ENCODE data around the gene NMNAT1.
A peak's percentile ranks its signal among the peaks of the same experiment; 100 is the strongest.
"Not testable (repeated sequence)": the region's sequence is repeated elsewhere in the genome, so short reads cannot be mapped to it uniquely, and the experiment has no call there.

NMNAT1 gene

GRCh38 chr1:10022656-10023055 lies 79.4 kb downstream of the NMNAT1 start:
- H3K27ac ChIP-seq: no peak overlapping the region
- no peak for DNase-seq
- H3K4me3 ChIP-seq: no peak overlapping the region
- H3K9me3 ChIP-seq: no peaks in the 10 kb centered on the region
- H3K4me1 ChIP-seq: no peaks in the 10 kb centered on the region
- H3K27me3 ChIP-seq: no peaks in the 10 kb centered on the region
- H3K36me3 ChIP-seq: no peaks in the 10 kb centered on the region
- TF ChIP-seq, protein P1, sequence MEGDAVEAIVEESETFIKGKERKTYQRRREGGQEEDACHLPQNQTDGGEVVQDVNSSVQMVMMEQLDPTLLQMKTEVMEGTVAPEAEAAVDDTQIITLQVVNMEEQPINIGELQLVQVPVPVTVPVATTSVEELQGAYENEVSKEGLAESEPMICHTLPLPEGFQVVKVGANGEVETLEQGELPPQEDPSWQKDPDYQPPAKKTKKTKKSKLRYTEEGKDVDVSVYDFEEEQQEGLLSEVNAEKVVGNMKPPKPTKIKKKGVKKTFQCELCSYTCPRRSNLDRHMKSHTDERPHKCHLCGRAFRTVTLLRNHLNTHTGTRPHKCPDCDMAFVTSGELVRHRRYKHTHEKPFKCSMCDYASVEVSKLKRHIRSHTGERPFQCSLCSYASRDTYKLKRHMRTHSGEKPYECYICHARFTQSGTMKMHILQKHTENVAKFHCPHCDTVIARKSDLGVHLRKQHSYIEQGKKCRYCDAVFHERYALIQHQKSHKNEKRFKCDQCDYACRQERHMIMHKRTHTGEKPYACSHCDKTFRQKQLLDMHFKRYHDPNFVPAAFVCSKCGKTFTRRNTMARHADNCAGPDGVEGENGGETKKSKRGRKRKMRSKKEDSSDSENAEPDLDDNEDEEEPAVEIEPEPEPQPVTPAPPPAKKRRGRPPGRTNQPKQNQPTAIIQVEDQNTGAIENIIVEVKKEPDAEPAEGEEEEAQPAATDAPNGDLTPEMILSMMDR (IDR thresholded peaks at IDR 0.05): no peak
- intact Hi-C loops (cut with DNase I; ENCODE audit: low total_unique reads): no loop called here

GRCh38 chr1:10025354-10025753 lies 82.1 kb downstream of the NMNAT1 start:
- intact Hi-C loops (cut with DNase I; ENCODE audit: low total_unique reads): no loop called here
- TF ChIP-seq, protein P1 (IDR thresholded peaks at IDR 0.05): no peak

DNA sequence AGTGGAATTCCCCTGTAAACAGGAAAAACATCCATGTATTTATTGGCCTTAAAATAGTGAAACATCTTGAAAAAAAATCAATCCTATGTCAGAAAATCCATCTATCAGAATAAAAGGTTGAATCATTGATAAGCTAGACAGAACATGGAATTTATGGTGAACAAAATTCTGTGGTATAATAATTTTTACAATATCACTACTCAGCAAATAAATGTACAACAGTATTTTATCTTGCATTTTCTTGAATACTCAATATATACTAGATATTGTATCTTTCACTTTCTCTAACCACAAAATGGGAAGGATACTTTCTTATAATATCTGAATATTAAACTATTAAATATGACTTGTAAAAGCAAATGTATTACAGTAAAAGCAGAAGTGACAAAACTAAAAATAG lies 83.8 kb downstream of the NMNAT1 start:
- no peaks in the 10 kb centered on the region for H3K27me3 ChIP-seq
- H3K27ac ChIP-seq: no peak overlapping the region
- H3K4me1 ChIP-seq: peaks cover 0 to 8% (median 3%) of the 10 kb centered on the region in 4 donors
- no peak overlapping the region for H3K4me3 ChIP-seq
- no peaks in the 10 kb centered on the region for H3K9me3 ChIP-seq
- DNase-seq: no peak
- intact Hi-C loops (cut with DNase I; ENCODE audit: low total_unique reads): no loop called here
- TF ChIP-seq, protein P1 (IDR thresholded peaks at IDR 0.05): no peak
- no peaks in the 10 kb centered on the region for H3K36me3 ChIP-seq

More at GRCh38 chr1:10025354-10025753, 82.1 kb downstream of the NMNAT1 start:
- H3K4me3 ChIP-seq: no peak overlapping the region
- H3K9me3 ChIP-seq: no peaks in the 10 kb centered on the region
- H3K4me1 ChIP-seq: no peaks in the 10 kb centered on the region
- no peaks in the 10 kb centered on the region for H3K36me3 ChIP-seq
- DNase-seq: no peak
- no peak overlapping the region for H3K27ac ChIP-seq
- no peaks in the 10 kb centered on the region for H3K27me3 ChIP-seq

DNA sequence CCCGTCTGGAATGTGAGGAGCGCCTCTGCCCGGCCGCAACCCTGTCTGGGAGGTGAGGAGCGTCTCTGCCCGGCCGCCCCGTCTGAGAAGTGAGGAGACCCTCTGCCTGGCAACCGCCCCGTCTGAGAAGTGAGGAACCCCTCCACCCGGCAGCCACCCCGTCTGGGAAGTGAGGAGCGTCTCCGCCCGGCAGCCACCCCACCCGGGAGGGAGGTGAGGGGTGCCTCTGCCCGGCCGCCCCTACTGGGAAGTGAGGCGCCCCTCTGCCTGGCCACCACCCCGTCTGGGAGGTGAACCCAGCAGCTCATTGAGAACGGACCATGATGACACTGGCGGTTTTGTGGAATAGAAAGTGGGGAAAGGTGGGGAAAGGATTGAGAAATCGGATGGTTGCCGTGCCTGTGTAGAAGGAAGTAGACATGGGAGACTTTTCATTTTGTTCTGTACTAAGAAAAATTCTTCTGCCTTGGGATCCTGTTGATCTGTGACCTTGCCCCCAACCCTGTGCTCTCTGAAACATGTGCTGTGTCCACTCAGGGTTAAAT lies 85.8 kb downstream of the NMNAT1 start:
- H3K36me3 ChIP-seq; H3K27me3 ChIP-seq; DNase-seq; intact Hi-C loops (cut with DNase I; ENCODE audit: low total_unique reads); H3K27ac ChIP-seq; H3K9me3 ChIP-seq; H3K4me3 ChIP-seq: not testable (repeated sequence)
- peaks cover 0 to 15% (median 5%) of the 10 kb centered on the region in 4 donors for H3K4me1 ChIP-seq

- H3K27ac ChIP-seq: peak overlapping the region in 1 of 2 donors; percentile 99
- no peak for DNase-seq
- no peaks in the 10 kb centered on the region for H3K9me3 ChIP-seq
- no peak overlapping the region for H3K4me3 ChIP-seq
- H3K4me1 ChIP-seq: peaks cover 0 to 38% (median 13%) of the 10 kb centered on the region in 4 donors
- H3K27me3 ChIP-seq: no peaks in the 10 kb centered on the region
- intact Hi-C loops (cut with DNase I; ENCODE audit: low total_unique reads): loop anchor here (5.0 to 10.0 kb wide), 2 partner anchors 87 to 121 kb away; partner anchors contain the start of genes LZIC and NMNAT1
- peaks cover 0 to 2% (median 2%) of the 10 kb centered on the region in 3 donors for H3K36me3 ChIP-seq
- TF ChIP-seq, protein P1 (IDR thresholded peaks at IDR 0.05): no peak
Observed at GRCh38 chr1:10031461-10031860, 88.2 kb downstream of the NMNAT1 start.

- intact Hi-C loops (cut with DNase I; ENCODE audit: low total_unique reads): loop anchor here (2.0 to 10.0 kb wide), 3 partner anchors 76 to 120 kb away; partner anchors contain the start of genes LZIC and NMNAT1
- TF ChIP-seq, protein P1 (IDR thresholded peaks at IDR 0.05): peak; percentile 77 to 78
- Histone ChIP-seq H3K27ac (peak within 1 kb of the TSS; percentile 96 to 99), H3K4me1 (peaks cover 0 to 40% (median 13%) of the 10 kb centered on the region in 4 donors), H3K4me3 (peak within 1 kb of the TSS; percentile 82 to 100), H3K36me3 (peaks cover 9 to 15% (median 12%) of the 10 kb centered on the region in 3 donors), H3K27me3 (no peaks in the 10 kb centered on the region), H3K9me3 (no peaks in the 10 kb centered on the region)
- DNase-seq: peak; percentile 97 to 99
Observed at GRCh38 chr1:10032590-10033358, 89.5 kb downstream of the NMNAT1 start, which contains the start of gene UBE4B. Gene UBE4B, plus strand, starts transcription at chr1:10032958. Its CDS starts 713 bp downstream, at chr1:10033671.

Measured in tibial artery (tissue), 4 donors.